PC-3 (cell line): Measurements from ENCODE around the gene COL9A3.

Source experiments
- EZH2phosphoT487 ChIP-seq: fragments of 300-600 bp; sonication (generic); IDR thresholded peaks from 2 replicates; pipeline ENCODE4 v1.6.1; 2018; ENCODE audit warnings: mild to moderate bottlenecking, antibody characterized with exemption, low read length, borderline replicate concordance
- TF ChIP-seq, protein P1 (sequence below): fragments of 300-600 bp; sonication (generic); conservative IDR thresholded peaks from 2 replicates; pipeline ENCODE4 v1.5.1; 2017; ENCODE audit warnings: antibody characterized with exemption, low read depth, mild to moderate bottlenecking, low read length

DNA sequence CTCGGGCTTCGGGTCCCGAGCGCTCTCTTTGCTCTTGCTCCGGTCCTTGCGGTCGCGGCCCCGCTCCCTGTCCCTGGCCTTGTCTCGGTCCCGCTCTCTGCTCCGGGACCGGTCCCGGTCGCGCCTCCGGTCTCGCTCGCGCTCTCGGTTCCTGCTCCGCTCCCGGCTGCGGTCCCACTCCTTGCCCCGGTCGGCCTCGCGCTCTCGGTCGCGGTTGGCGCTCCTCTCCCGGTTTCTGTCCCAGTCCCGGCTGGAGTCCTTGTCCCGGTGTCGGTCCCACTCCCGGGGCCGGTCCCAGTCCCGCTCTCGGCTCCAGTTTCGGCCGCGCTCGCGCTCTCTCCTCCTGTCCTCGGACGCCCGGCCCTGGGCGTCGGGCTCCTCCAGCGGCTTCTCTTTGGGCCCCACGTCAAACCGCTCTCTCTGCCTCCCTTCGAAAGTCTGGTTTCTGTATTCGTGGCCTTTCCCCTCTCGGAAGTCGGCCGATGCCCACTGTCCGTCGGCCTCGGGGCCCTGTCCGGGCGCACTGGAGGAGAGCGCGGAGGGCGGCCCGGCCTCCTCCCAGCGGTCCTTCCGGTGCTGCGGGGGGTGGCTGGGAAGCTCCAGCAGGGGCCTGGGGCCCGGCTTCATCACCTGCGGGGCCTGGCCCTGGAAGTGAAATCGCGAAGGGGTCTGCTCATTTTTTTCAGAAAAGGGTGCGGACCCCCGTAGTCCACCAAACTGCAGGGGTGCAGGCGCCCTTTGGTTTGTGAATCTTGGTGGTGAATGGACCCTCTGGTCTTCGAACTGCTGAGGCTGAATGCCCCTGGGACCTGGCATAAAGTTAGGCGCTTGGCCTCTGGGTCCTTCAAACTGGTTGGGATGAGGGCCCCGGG lies 62.7 kb downstream of the COL9A3 start:
- TF ChIP-seq, protein P1, sequence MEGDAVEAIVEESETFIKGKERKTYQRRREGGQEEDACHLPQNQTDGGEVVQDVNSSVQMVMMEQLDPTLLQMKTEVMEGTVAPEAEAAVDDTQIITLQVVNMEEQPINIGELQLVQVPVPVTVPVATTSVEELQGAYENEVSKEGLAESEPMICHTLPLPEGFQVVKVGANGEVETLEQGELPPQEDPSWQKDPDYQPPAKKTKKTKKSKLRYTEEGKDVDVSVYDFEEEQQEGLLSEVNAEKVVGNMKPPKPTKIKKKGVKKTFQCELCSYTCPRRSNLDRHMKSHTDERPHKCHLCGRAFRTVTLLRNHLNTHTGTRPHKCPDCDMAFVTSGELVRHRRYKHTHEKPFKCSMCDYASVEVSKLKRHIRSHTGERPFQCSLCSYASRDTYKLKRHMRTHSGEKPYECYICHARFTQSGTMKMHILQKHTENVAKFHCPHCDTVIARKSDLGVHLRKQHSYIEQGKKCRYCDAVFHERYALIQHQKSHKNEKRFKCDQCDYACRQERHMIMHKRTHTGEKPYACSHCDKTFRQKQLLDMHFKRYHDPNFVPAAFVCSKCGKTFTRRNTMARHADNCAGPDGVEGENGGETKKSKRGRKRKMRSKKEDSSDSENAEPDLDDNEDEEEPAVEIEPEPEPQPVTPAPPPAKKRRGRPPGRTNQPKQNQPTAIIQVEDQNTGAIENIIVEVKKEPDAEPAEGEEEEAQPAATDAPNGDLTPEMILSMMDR = no peak
- no peak for TF ChIP-seq EZH2phosphoT487
